Measurements from ENCODE around the gene SASH1.

GRCh38 chr6:148379481-148379880, 36.8 kb downstream of the SASH1 start:
- TF ChIP-seq CTCF (IDR thresholded peaks at IDR 0.05) (no peak), POLR2AphosphoS5 (IDR thresholded peaks at IDR 0.05; ENCODE audit: insufficient read depth in 1 of 2, low read depth in 1 of 2) (no peak), POLR2A (IDR thresholded peaks at IDR 0.05) (no peak)
